GM10266 (cell line): ENCODE data around the gene MAP3K14.

Experiments used
- DNase-seq: peaks from one replicate; pipeline ENCODE4 v3.0.0; 2012; ENCODE audit errors: extremely low spot score
- TF ChIP-seq, protein P1 (sequence below): IDR thresholded peaks from 2 replicates; pipeline ENCODE4 v1.5.1; 2012; ENCODE audit warnings: mild to moderate bottlenecking, low read depth; ENCODE audit not compliant: control insufficient read depth, insufficient read depth; ENCODE audit errors: missing control alignments

MAP3K14 gene

DNA sequence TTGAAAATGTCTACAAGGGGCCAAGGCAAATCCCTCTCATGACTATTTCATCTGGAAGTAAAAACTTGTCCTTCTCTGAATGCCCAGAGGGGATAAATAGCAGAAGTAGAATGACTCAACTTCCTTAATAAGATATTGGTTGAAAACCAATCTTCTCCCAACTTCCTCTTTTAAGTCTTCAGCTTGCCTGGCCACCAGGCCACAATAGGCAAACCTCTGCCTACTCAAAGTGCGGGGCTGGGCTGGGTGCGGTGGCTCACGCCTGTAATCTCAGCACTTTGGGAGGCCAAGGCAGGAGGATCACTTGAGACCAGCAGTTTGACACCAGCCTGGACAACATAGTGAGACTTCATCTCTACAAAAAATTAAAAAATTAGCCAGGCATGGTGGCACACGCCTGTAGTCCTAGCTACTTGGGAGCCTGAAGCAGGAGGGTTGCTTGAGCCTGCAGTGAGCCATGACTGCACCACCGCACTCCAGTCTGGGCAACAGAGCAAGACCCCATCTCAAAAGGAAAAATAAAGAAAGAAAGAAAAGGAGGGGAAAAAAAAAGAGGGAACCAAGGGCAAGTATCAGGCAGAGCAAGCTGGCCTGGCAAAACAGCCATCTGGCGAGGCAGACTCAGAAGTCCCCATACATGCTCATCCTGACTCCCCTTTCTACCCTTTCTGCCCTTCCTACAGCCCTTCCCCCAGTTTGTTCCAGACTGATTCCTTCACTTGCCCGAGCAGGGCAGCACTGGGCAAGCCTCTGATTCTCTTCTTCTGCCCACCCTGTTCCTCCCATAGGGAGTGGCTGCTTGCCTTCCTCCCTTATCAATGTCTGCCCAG is 20.6 kb downstream of the MAP3K14 start:
- DNase-seq: peak; percentile 37
- TF ChIP-seq, protein P1, sequence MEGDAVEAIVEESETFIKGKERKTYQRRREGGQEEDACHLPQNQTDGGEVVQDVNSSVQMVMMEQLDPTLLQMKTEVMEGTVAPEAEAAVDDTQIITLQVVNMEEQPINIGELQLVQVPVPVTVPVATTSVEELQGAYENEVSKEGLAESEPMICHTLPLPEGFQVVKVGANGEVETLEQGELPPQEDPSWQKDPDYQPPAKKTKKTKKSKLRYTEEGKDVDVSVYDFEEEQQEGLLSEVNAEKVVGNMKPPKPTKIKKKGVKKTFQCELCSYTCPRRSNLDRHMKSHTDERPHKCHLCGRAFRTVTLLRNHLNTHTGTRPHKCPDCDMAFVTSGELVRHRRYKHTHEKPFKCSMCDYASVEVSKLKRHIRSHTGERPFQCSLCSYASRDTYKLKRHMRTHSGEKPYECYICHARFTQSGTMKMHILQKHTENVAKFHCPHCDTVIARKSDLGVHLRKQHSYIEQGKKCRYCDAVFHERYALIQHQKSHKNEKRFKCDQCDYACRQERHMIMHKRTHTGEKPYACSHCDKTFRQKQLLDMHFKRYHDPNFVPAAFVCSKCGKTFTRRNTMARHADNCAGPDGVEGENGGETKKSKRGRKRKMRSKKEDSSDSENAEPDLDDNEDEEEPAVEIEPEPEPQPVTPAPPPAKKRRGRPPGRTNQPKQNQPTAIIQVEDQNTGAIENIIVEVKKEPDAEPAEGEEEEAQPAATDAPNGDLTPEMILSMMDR: no peak

DNA sequence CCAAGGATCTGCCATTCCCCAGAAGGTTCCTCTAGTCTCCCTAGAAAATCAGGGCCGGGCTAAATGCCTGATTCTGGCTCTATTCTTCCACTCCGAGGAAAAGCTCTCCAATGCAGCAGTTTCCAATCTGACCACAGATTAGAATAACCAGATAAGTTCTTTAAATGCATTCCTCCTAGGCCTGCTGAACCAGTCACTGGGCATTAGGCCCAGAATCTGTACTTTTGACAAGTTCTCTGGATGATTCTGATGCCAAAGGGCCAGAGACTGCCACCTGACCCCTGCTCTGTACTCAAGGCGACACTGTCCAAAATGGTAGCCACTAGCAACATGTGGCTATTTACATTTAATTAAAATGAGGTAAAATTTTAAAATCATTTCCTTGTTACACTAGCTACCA is 22.3 kb downstream of the MAP3K14 start:
- TF ChIP-seq, protein P1: no peak
- no peak for DNase-seq

DNA sequence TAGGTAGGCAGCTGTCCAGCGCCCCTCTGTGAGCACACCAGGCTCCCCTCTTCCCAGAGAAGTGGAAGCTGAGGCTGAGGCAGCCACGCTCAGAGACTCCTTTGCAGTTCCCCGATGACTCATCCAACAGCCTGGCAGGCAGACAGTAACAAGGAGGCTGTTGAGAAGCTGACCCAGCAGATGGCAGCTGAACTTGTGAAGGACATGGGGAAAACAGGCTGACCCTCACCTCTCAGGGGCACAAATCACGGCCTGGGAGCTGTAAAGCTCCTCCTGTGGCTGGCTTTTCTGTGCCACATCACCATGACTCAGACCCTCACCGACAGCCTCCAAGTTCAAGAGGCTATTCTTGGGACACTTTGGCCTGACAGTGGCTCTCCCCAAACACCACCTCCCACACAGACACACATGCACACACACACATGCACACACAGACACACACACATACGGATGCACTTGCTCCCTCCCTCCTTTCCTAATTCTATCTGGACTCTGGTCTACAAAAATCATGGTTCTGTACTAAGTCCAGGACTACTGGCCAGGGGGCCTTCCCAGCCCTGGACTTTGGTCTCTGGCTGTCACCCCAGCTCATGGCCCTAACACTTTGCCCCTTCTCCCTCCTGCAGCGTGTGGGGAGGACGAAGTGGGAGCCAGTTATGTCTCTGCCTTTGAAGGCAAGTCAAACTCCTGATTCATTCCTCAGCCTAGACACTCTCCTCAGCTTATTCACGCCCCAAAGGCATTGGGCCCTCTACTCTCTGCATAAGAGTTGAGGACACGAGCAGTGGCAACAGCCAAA is 23.2 kb downstream of the MAP3K14 start:
- TF ChIP-seq, protein P1: no peak
- DNase-seq: no peak

DNA sequence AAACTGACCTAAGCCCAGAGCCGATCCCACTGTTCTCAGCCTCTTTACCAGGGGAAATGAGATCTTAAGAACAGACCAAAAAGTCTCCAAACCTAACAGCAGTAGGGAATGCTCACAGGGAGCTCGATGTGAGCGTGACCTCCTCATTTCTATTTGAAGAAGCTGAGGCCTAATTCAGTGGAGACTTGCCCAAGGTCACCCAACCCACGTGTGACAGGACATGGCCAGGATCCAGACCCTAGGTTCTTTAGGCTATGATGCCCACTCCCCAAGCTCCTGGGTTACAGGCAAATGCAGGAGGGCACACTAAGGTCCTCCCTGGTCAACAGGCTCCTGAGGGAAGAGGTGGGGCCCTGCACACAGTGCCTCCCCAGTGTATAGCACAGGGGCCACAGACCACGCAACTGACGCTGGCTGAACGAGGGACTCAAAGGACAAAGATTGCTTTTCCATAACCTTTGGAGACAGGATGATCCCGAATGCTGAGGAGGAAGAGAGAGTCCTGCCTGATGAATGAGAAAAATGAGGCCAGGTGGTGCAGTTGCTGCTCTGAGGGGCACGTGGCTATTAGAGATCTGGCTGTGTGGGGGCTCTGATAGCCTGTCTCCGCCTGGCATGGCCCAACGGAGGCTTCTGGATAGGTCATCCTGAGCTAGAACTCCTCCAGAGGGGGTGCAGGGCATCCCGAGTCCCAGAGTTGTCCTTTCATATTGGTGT is 24.0 kb downstream of the MAP3K14 start:
- DNase-seq: no peak
- TF ChIP-seq, protein P1: no peak

DNA sequence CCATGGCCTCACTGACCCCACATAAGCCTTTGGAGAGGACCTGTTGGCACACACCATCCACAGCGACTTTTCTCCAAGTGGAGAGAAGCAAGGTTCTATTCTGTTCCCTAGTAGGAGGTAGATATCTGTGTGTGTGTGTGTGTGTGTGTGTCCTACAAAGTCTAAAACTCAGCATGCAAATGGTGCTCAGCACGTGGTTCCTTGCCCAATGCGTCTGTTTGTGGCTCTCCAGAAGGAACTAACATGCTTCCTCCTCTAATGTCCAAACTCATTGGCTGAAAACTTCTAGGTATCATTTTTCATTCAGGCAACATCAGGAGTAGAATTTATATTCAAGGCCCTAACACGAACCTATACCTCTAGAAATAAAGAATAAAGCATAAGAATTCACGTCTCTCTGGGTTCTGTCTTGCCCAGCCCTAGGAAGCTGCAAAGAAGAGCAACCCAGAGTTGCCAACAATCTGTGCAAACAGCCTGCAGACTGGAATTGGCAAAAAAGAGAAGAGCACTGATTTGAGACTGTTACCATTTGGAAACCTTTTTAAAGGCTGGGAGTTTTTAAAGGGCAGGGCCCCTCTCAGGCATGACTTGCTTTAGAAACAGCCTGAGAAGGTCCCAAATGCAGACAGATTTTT is 25.5 kb downstream of the MAP3K14 start:
- TF ChIP-seq, protein P1: no peak
- DNase-seq: no peak

DNA sequence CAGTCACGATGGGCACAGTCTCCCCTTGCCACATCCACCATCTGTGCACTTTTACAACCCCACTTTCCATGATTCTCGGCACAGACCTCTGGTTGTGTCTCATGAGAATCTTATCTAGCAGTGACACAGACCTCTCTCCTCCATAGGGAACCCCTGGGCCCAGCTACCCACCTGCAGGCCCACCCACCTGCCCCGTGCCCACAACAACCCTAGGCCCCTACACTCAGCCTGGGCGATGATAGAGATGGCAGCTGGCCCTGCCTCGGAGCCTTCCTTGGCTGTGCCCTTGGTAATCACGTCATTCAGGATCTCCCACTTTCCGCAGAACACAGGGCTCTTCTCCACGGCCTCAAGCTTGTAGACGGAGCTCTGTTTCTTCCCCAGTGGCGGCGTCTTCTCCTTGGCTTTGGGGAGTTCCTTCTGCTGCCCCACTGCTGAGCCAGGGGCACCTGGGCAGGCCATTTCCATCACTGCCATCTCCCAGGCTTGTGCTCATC is 26.5 kb downstream of the MAP3K14 start:
- DNase-seq: no peak
- TF ChIP-seq, protein P1: no peak
